HEK293 (cell line): ENCODE data around the gene CELF4.

ENCODE experiments used
- CTCF ChIA-PET: fragments of 350-600 bp; formaldehyde crosslinking; extraction: SDS; loops from one replicate; lab custom pipeline; 2021; ENCODE audit warnings: antibody characterized with exemption; lab: Yijun Ruan, JAX
- POLR2A ChIA-PET: fragments of 300-600 bp; formaldehyde crosslinking; extraction: SDS; loops from one replicate; lab custom pipeline; 2020; ENCODE audit warnings: antibody characterized with exemption, inconsistent platforms; lab: Yijun Ruan, JAX
- H3K27ac ChIP-seq: fragments of 200-500 bp; sonication (Bioruptor generic); 2 replicates; pipeline ENCODE4 v1.5.1; 2014; ENCODE audit warnings: low read depth, low read length, control low read depth, inconsistent platforms; ENCODE audit errors: extremely low read depth
- H3K36me3 ChIP-seq, 2 experiments: fragments of 200-500 bp in 1 of 2; sonication (Bioruptor generic) in 1 of 2; 1 replicate in 1 of 2; 2 replicates in 1 of 2; pipeline ENCODE4 v1.5.1; 2014 to 2017; ENCODE audit warnings: inconsistent platforms in 2 of 2, low read length in 2 of 2; ENCODE audit not compliant: control insufficient read depth in 2 of 2, insufficient read depth in 1 of 2
- H3K4me1 ChIP-seq: fragments of 200-500 bp; sonication (Bioruptor generic); 2 replicates; pipeline ENCODE4 v1.5.1; 2014; ENCODE audit warnings: mild to moderate bottlenecking, low read length, inconsistent platforms; ENCODE audit not compliant: control insufficient read depth, insufficient read depth
- H3K4me3 ChIP-seq: 2 replicates; pipeline ENCODE4 v1.5.1; 2011; ENCODE audit warnings: low read depth, mild to moderate bottlenecking, control low read depth, low read length, moderate library complexity
- H3K9me3 ChIP-seq: fragments of 200-500 bp; sonication (Bioruptor generic); 2 replicates; pipeline ENCODE4 v1.5.1; 2014; ENCODE audit warnings: low read depth, low read length, inconsistent platforms; ENCODE audit not compliant: control insufficient read depth, insufficient read depth
- GLI4 ChIP-seq: fragments of 450-650 bp; formaldehyde crosslinking; IDR thresholded peaks from 2 replicates; pipeline ENCODE4 v1.5.1; 2016; ENCODE audit warnings: missing biosample characterization, missing genetic modification characterization
- GLIS1 ChIP-seq: fragments of 450-650 bp; formaldehyde crosslinking; IDR thresholded peaks from 2 replicates; pipeline ENCODE4 v1.5.1; 2016; ENCODE audit warnings: missing biosample characterization, missing genetic modification characterization
- HOXA7 ChIP-seq: sonication (generic); formaldehyde crosslinking; IDR thresholded peaks from 2 replicates; pipeline ENCODE4 v1.8.1; 2022; ENCODE audit warnings: missing genetic modification reagents, borderline replicate concordance
- SP3 ChIP-seq: fragments of 450-650 bp; formaldehyde crosslinking; IDR thresholded peaks from 2 replicates; pipeline ENCODE4 v1.5.1; 2016; ENCODE audit warnings: missing biosample characterization, missing genetic modification characterization
- ZFP41 ChIP-seq: fragments of 450-650 bp; formaldehyde crosslinking; IDR thresholded peaks from 2 replicates; pipeline ENCODE4 v1.5.1; 2016; ENCODE audit warnings: missing biosample characterization, missing genetic modification characterization, borderline replicate concordance
- ZNF174 ChIP-seq: fragments of 450-650 bp; formaldehyde crosslinking; IDR thresholded peaks from 2 replicates; pipeline ENCODE4 v1.5.0; 2017; ENCODE audit warnings: missing biosample characterization, mild to moderate bottlenecking, missing genetic modification characterization
- ZNF2 ChIP-seq: fragments of 450-650 bp; formaldehyde crosslinking; IDR thresholded peaks from 2 replicates; pipeline ENCODE4 v1.5.1; 2016; ENCODE audit warnings: missing biosample characterization, missing genetic modification characterization
- ZNF223 ChIP-seq: fragments of 450-650 bp; formaldehyde crosslinking; IDR thresholded peaks from 2 replicates; pipeline ENCODE4 v1.5.1; 2016; ENCODE audit warnings: missing biosample characterization, missing genetic modification characterization
- ZNF24 ChIP-seq: fragments of 450-650 bp; formaldehyde crosslinking; IDR thresholded peaks from 2 replicates; pipeline ENCODE4 v1.5.1; 2016; ENCODE audit warnings: missing biosample characterization, missing genetic modification characterization
- ZNF248 ChIP-seq: fragments of 450-650 bp; formaldehyde crosslinking; IDR thresholded peaks from 2 replicates; pipeline ENCODE4 v1.5.1; 2017; ENCODE audit warnings: missing biosample characterization, missing genetic modification characterization
- ZNF266 ChIP-seq: fragments of 450-650 bp; formaldehyde crosslinking; IDR thresholded peaks from 2 replicates; pipeline ENCODE4 v1.5.1; 2016; ENCODE audit warnings: missing biosample characterization, missing genetic modification characterization, low read depth
- ZNF366 ChIP-seq: fragments of 450-650 bp; formaldehyde crosslinking; conservative IDR thresholded peaks from 2 replicates; pipeline ENCODE4 v1.5.1; 2016; ENCODE audit warnings: missing biosample characterization, missing genetic modification characterization
- ZNF37A ChIP-seq: fragments of 450-650 bp; IDR thresholded peaks from 2 replicates; pipeline ENCODE4 v1.5.1; 2018; ENCODE audit warnings: missing biosample characterization, missing genetic modification characterization
- ZNF423 ChIP-seq: fragments of 450-650 bp; formaldehyde crosslinking; IDR thresholded peaks from 2 replicates; pipeline ENCODE4 v1.5.1; 2016; ENCODE audit warnings: missing biosample characterization, missing genetic modification characterization
- ZNF521 ChIP-seq: fragments of 450-650 bp; formaldehyde crosslinking; IDR thresholded peaks from 2 replicates; pipeline ENCODE4 v1.5.1; 2017; ENCODE audit warnings: missing biosample characterization, mild to moderate bottlenecking, missing genetic modification characterization
- ZNF529 ChIP-seq: fragments of 450-650 bp; formaldehyde crosslinking; IDR thresholded peaks from 2 replicates; pipeline ENCODE4 v1.5.1; 2017; ENCODE audit warnings: missing genetic modification characterization, missing biosample characterization; ENCODE audit not compliant: insufficient replicate concordance
- ZNF561 ChIP-seq: fragments of 450-650 bp; IDR thresholded peaks from 2 replicates; pipeline ENCODE4 v1.5.1; 2018; ENCODE audit warnings: missing biosample characterization, missing genetic modification characterization, borderline replicate concordance
- ZNF610 ChIP-seq: fragments of 450-650 bp; formaldehyde crosslinking; IDR thresholded peaks from 2 replicates; pipeline ENCODE4 v1.5.1; 2016; ENCODE audit warnings: missing biosample characterization, missing genetic modification characterization, borderline replicate concordance
- ZNF621 ChIP-seq: fragments of 450-650 bp; formaldehyde crosslinking; IDR thresholded peaks from 2 replicates; pipeline ENCODE4 v1.5.1; 2017; ENCODE audit warnings: missing biosample characterization, missing genetic modification characterization
- ZNF623 ChIP-seq: fragments of 450-650 bp; formaldehyde crosslinking; IDR thresholded peaks from 2 replicates; pipeline ENCODE4 v1.5.1; 2016; ENCODE audit warnings: missing biosample characterization, missing genetic modification characterization
- ZNF701 ChIP-seq: fragments of 450-650 bp; formaldehyde crosslinking; IDR thresholded peaks from 2 replicates; pipeline ENCODE4 v1.5.1; 2016; ENCODE audit warnings: missing biosample characterization, missing genetic modification characterization
- ZNF747 ChIP-seq: fragments of 450-650 bp; formaldehyde crosslinking; IDR thresholded peaks from 2 replicates; pipeline ENCODE4 v1.5.1; 2016; ENCODE audit warnings: missing biosample characterization, missing genetic modification characterization
- ZNF785 ChIP-seq: fragments of 450-650 bp; formaldehyde crosslinking; IDR thresholded peaks from 2 replicates; pipeline ENCODE4 v1.5.1; 2016; ENCODE audit warnings: missing biosample characterization, missing genetic modification characterization
- TF ChIP-seq, protein P1 (sequence below): fragments of 450-650 bp; formaldehyde crosslinking; IDR thresholded peaks from 2 replicates; pipeline ENCODE4 v1.5.1; 2017; ENCODE audit warnings: missing biosample characterization, mild to moderate bottlenecking, missing genetic modification characterization, moderate library complexity
- TF ChIP-seq, protein P2 (sequence below): fragments of 450-650 bp; formaldehyde crosslinking; IDR thresholded peaks from 2 replicates; pipeline ENCODE4 v1.5.1; 2016; ENCODE audit warnings: missing biosample characterization, missing genetic modification characterization, borderline replicate concordance
- TF ChIP-seq, protein P3 (sequence below): fragments of 450-650 bp; formaldehyde crosslinking; IDR thresholded peaks from 2 replicates; pipeline ENCODE4 v1.5.0; 2017; ENCODE audit warnings: missing biosample characterization, missing genetic modification characterization, borderline replicate concordance
- TF ChIP-seq, protein P4 (sequence below): fragments of 450-650 bp; formaldehyde crosslinking; optimal IDR thresholded peaks from 2 replicates; pipeline ENCODE3; 2016; ENCODE audit warnings: missing biosample characterization, mild to moderate bottlenecking, missing genetic modification characterization

Gene CELF4

DNA sequence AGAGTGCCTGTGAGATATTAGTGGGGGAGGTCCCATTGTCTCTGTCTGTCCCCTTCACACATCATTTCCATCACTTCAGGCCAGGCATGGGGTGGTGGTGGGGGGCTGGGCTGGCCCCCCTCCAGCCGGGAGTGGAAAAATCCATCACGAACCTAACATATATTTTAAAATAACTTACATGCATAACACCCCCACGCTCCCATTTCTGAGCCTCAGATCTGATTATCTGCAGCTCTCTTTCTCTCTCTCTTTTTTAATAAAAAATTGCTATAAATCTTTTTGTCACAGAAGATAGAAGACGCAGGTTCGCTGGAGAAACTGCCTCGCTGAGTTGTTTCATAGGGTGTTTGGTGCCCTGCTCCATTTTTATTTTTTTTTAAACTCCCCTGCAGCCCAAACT lies 159.8 kb downstream of the CELF4 start:
- TF ChIP-seq, protein P1, sequence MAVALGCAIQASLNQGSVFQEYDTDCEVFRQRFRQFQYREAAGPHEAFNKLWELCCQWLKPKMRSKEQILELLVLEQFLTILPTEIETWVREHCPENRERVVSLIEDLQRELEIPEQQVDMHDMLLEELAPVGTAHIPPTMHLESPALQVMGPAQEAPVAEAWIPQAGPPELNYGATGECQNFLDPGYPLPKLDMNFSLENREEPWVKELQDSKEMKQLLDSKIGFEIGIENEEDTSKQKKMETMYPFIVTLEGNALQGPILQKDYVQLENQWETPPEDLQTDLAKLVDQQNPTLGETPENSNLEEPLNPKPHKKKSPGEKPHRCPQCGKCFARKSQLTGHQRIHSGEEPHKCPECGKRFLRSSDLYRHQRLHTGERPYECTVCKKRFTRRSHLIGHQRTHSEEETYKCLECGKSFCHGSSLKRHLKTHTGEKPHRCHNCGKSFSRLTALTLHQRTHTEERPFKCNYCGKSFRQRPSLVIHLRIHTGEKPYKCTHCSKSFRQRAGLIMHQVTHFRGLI (tag by site-specific recombination) = no peak
- TF ChIP-seq ZNF521 (tag by site-specific recombination) (no peak), ZNF610 (tag by site-specific recombination) (no peak), ZNF701 (tag by site-specific recombination) (no peak), ZNF785 (tag by site-specific recombination) (no peak), ZNF561 (tag by site-specific recombination) (no peak), ZNF2 (no peak), ZNF529 (tag by site-specific recombination) (no peak)
- TF ChIP-seq, protein P2, sequence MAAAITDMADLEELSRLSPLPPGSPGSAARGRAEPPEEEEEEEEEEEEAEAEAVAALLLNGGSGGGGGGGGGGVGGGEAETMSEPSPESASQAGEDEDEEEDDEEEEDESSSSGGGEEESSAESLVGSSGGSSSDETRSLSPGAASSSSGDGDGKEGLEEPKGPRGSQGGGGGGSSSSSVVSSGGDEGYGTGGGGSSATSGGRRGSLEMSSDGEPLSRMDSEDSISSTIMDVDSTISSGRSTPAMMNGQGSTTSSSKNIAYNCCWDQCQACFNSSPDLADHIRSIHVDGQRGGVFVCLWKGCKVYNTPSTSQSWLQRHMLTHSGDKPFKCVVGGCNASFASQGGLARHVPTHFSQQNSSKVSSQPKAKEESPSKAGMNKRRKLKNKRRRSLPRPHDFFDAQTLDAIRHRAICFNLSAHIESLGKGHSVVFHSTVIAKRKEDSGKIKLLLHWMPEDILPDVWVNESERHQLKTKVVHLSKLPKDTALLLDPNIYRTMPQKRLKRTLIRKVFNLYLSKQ (tag by site-specific recombination) = no peak
- Histone ChIP-seq H3K27ac (no peak overlapping the region), H3K4me3 (no peak overlapping the region), H3K9me3 (no peaks in the 10 kb centered on the region), H3K4me1 (no peaks in the 10 kb centered on the region), H3K36me3 (no peaks in the 10 kb centered on the region)
- ChIA-PET POLR2A (no interaction called here), CTCF (interaction anchor here (0.6 kb wide), 1 partner anchor 88 kb away, joined by 4 read pairs; no protein-coding TSS in a partner anchor)

DNA sequence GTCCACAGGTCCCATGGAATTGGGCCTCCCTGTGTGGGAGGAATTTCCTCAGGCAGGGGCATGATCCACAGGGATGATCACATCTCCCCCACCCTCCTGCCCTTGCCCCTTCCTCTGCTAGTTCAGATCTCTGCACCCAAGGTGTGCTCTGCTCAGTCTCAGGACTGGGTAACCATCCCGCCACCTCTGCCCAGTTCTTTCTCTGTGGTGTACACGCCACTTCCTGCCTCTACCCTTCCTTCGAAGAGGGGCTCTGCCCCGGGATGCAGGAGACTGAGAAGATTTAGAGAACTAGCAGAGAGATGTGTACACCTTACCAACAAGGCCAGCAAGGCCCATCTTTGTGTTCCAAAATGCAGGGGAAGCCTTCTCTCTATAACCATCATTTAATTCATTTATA lies 160.4 kb downstream of the CELF4 start:
- no peaks in the 10 kb centered on the region for H3K9me3 ChIP-seq
- CTCF ChIA-PET = interaction anchor here (0.6 kb wide), 1 partner anchor 88 kb away, joined by 4 read pairs; no protein-coding TSS in a partner anchor
- POLR2A ChIA-PET = no interaction called here
- no peaks in the 10 kb centered on the region for H3K36me3 ChIP-seq
- H3K4me3 ChIP-seq = no peak overlapping the region
- no peaks in the 10 kb centered on the region for H3K4me1 ChIP-seq
- H3K27ac ChIP-seq = no peak overlapping the region
- TF ChIP-seq SP3 (tag by site-specific recombination) (no peak), ZNF423 (tag by site-specific recombination) (no peak), ZNF248 (tag by site-specific recombination) (no peak), ZNF24 (tag by site-specific recombination) (no peak), ZNF623 (tag by site-specific recombination) (no peak)
- TF ChIP-seq, all 188 proteins: peak for 0

DNA sequence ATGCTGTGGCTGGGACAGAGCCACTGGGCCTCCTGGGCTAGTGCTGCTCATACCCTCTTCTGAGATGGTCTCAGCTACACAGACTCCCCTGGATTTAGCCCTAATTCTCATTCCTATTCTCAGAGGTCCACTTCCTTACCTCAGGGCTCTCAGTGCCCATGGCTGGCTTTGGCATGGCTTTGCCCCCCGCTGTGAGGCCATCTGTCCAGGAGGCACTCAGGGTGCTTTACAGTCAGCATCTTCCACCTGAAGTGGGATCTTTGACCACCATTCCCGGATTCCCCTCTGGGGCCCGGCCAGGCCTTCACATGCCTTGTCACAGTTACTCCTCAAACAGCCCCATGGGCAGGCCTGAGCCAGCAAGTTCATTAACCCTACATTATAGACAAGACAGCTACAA lies 161.8 kb downstream of the CELF4 start:
- ChIA-PET POLR2A (no interaction called here), CTCF (no interaction called here)
- TF ChIP-seq HOXA7 (CRISPR knock-in tag) (no peak), ZNF266 (tag by site-specific recombination) (no peak), ZNF37A (tag by site-specific recombination) (no peak), ZFP41 (no peak), ZNF621 (tag by site-specific recombination) (no peak), ZNF223 (tag by site-specific recombination) (no peak), GLIS1 (tag by site-specific recombination) (no peak), ZNF366 (tag by site-specific recombination) (no peak), GLI4 (tag by site-specific recombination) (no peak), ZNF747 (tag by site-specific recombination) (no peak), ZNF174 (tag by site-specific recombination) (no peak)
- TF ChIP-seq, protein P3, sequence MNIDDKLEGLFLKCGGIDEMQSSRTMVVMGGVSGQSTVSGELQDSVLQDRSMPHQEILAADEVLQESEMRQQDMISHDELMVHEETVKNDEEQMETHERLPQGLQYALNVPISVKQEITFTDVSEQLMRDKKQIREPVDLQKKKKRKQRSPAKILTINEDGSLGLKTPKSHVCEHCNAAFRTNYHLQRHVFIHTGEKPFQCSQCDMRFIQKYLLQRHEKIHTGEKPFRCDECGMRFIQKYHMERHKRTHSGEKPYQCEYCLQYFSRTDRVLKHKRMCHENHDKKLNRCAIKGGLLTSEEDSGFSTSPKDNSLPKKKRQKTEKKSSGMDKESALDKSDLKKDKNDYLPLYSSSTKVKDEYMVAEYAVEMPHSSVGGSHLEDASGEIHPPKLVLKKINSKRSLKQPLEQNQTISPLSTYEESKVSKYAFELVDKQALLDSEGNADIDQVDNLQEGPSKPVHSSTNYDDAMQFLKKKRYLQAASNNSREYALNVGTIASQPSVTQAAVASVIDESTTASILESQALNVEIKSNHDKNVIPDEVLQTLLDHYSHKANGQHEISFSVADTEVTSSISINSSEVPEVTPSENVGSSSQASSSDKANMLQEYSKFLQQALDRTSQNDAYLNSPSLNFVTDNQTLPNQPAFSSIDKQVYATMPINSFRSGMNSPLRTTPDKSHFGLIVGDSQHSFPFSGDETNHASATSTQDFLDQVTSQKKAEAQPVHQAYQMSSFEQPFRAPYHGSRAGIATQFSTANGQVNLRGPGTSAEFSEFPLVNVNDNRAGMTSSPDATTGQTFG = no peak
- TF ChIP-seq, protein P4, sequence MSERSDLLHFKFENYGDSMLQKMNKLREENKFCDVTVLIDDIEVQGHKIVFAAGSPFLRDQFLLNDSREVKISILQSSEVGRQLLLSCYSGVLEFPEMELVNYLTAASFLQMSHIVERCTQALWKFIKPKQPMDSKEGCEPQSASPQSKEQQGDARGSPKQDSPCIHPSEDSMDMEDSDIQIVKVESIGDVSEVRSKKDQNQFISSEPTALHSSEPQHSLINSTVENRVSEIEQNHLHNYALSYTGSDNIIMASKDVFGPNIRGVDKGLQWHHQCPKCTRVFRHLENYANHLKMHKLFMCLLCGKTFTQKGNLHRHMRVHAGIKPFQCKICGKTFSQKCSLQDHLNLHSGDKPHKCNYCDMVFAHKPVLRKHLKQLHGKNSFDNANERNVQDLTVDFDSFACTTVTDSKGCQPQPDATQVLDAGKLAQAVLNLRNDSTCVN (tag by site-specific recombination) = no peak

More for the DNA sequence above, 161.8 kb downstream of the CELF4 start:
- Histone ChIP-seq H3K36me3 (no peaks in the 10 kb centered on the region), H3K4me3 (no peak overlapping the region), H3K27ac (no peak overlapping the region), H3K9me3 (no peaks in the 10 kb centered on the region), H3K4me1 (no peaks in the 10 kb centered on the region)
